Adrenal gland (tissue), 12 donors: ENCODE measurements around the gene C1orf122. TPM values are rescaled to one million over a fixed set of nuclear protein-coding genes. Genes with fewer than 3 reads are reported as not detected.

ENCODE experiments used
- DNase-seq, 7 donors: peaks; one replicate each; pipeline ENCODE4 v3.0.0-alpha.2; 2019 to 2020
- H3K27ac ChIP-seq, 5 donors: fragments of 200-600 bp; sonication (generic) in 4 of 5; 1 replicate in 3 of 5; 2 replicates in 2 of 5; pipeline versions ENCODE4 v1.5.1 to v1.8.0; 2016 to 2020; ENCODE audit warnings: mild to moderate bottlenecking in 1 of 5
- H3K27me3 ChIP-seq: fragments of 200-600 bp; 2 replicates; pipeline ENCODE4 v1.8.0; 2021
- H3K36me3 ChIP-seq, 2 donors: fragments of 200-600 bp; replicated peaks in 1 of 2; 1 replicate in 1 of 2; 2 replicates in 1 of 2; pipeline versions ENCODE4 v1.5.1 to v1.8.0; 2018 to 2022
- H3K4me1 ChIP-seq, 2 donors: fragments of 200-600 bp; replicated peaks in 1 of 2; 1 replicate in 1 of 2; 2 replicates in 1 of 2; pipeline versions ENCODE4 v1.5.1 to v1.8.0; 2018 to 2021
- H3K4me3 ChIP-seq, 4 donors: fragments of 200-600 bp; sonication (generic) in 3 of 4; one replicate each; pipeline ENCODE4 v1.5.1; 2016 to 2018
- H3K9me3 ChIP-seq, 3 donors: fragments of 200-600 bp; sonication (generic) in 1 of 3; replicated peaks in 1 of 3; 1 replicate in 2 of 3; 2 replicates in 1 of 3; pipeline versions ENCODE4 v1.5.1 to v1.8.0; 2016 to 2021
- CTCF ChIP-seq, 6 experiments: fragments of 450-650 bp in 4 of 6; fragments of 200-600 bp in 2 of 6; sonication (generic) in 1 of 6; IDR thresholded peaks; 1 replicate in 5 of 6; 2 replicates in 1 of 6; pipeline versions ENCODE4 v1.5.1 to v1.8.0; 2016 to 2021; ENCODE audit warnings: antibody characterized with exemption in 6 of 6, mild to moderate bottlenecking in 2 of 6, moderate library complexity in 1 of 6
- POLR2A ChIP-seq, 2 donors: fragments of 450-650 bp; IDR thresholded peaks; one replicate each; pipeline ENCODE4 v1.6.1; 2017; ENCODE audit warnings: antibody characterized with exemption in 2 of 2, mild to moderate bottlenecking in 2 of 2, moderate library complexity in 1 of 2
- WGBS, 4 donors: extraction: QIAGEN DNeasy Blood & Tissue Kit in 2 of 4; methylation state at CpG; one replicate each; pipeline versions ENCODE4 v1.1.5 to v1.1.7; 2013 to 2017; 5-methylcytosine and 5-hydroxymethylcytosine counted together
- intact Hi-C, 2 donors: fragments of 100-400 bp; cut with DNase I; formaldehyde crosslinking; loops; one replicate each; pipeline versions ENCODE4 v1.14.1 to v1.15.0; 2022 to 2023
- polyA plus RNA-seq, 3 donors: library from polyadenylated mRNA; stranded (reverse); fragments of 200-250 nt in 2 of 3; fragments of 350-450 nt in 1 of 3; fragmentation: Illumina TruSeq in 1 of 3; extraction: RNeasy Lipid Tissue Mini Kit (QIAGEN cat#74804) in 1 of 3; gene quantifications; one replicate each; pipeline ENCODE4 v1.2.3, GENCODE V29; 2013 to 2014
- total RNA-seq, 9 donors: library from RNA; depleted of rRNA in 4 of 9; stranded (reverse); fragments of >200 nt in 4 of 9; fragments of 120-200 nt in 1 of 9; fragmentation: NEBNext Ultra II Directional in 1 of 9; extraction: Animal tissue kit (Norgen Biotek cat#: 25700) in 1 of 9; gene quantifications; one replicate each; pipeline versions ENCODE4 v1.1.0 to v1.2.4, GENCODE V29; 2013 to 2023
- donor health status: healthy with polysubstance abuse.
- donor health status: Bipolar disorder and iron deficiency.
- donor health status: DM: yes; HTN: yes; CAD: no.
- donor health status: DM: no; HTN: no; CAD: no.
- donor health status: DM: no; HTN: no; CAD: no.
- donor health status: DM: yes; HTN: yes; CAD: no.

The C1orf122 gene
- total and polyA plus RNA-seq, 12 donors = 21.0 to 173 (median 84.7) TPM

GRCh38 chr1:37761416-37762095 lies 46.0 kb upstream of the C1orf122 start:
- H3K27me3 ChIP-seq = peaks cover 49% of the 10 kb centered on the region

GRCh38 chr1:37762516-37762915 lies 45.1 kb upstream of the C1orf122 start:
- no peak overlapping the region for H3K27ac ChIP-seq
- no peak for TF ChIP-seq POLR2A (IDR thresholded peaks at IDR 0.05)
- no peaks in the 10 kb centered on the region for H3K36me3 ChIP-seq
- 46 to 70% (median 59%) methylated on average over 2 of the region's 2 CpGs for WGBS, 4 donors
- H3K4me1 ChIP-seq = no peaks in the 10 kb centered on the region
- no peaks in the 10 kb centered on the region for H3K9me3 ChIP-seq
- H3K4me3 ChIP-seq = no peak overlapping the region
- intact Hi-C loops = no loop called here
- peaks cover 49% of the 10 kb centered on the region for H3K27me3 ChIP-seq
- no peak for DNase-seq

More at GRCh38 chr1:37761416-37762095, 46.0 kb upstream of the C1orf122 start:
- no peaks in the 10 kb centered on the region for H3K36me3 ChIP-seq
- no peak for TF ChIP-seq POLR2A (IDR thresholded peaks at IDR 0.05)
- no peak for TF ChIP-seq CTCF (IDR thresholded peaks at IDR 0.05)
- no peaks in the 10 kb centered on the region for H3K9me3 ChIP-seq
- no peak overlapping the region for H3K4me3 ChIP-seq
- H3K27ac ChIP-seq = no peak overlapping the region
- intact Hi-C loops = no loop called here
- WGBS, 4 donors = 45 to 59% (median 52%) methylated on average over 9 to 68 of the region's 68 CpGs
- no peak for DNase-seq
- no peaks in the 10 kb centered on the region for H3K4me1 ChIP-seq

GRCh38 chr1:37763791-37764413 lies 43.7 kb upstream of the C1orf122 start:
- no peaks in the 10 kb centered on the region for H3K36me3 ChIP-seq
- H3K4me3 ChIP-seq = no peak overlapping the region
- H3K27ac ChIP-seq = no peak overlapping the region
- WGBS, 4 donors = 9 to 52% (median 17%) methylated on average over 4 to 25 of the region's 25 CpGs
- peaks cover 53% of the 10 kb centered on the region for H3K27me3 ChIP-seq
- H3K9me3 ChIP-seq = no peaks in the 10 kb centered on the region
- TF ChIP-seq POLR2A (IDR thresholded peaks at IDR 0.05) (no peak), CTCF (IDR thresholded peaks at IDR 0.05) (no peak)
- intact Hi-C loops = no loop called here
- no peaks in the 10 kb centered on the region for H3K4me1 ChIP-seq
- no peak for DNase-seq

- Histone ChIP-seq H3K36me3 (no peaks in the 10 kb centered on the region), H3K27ac (no peak overlapping the region), H3K9me3 (no peaks in the 10 kb centered on the region), H3K4me1 (no peaks in the 10 kb centered on the region), H3K27me3 (peaks cover 53% of the 10 kb centered on the region), H3K4me3 (no peak overlapping the region)
- TF ChIP-seq POLR2A (IDR thresholded peaks at IDR 0.05) (no peak), CTCF (IDR thresholded peaks at IDR 0.05) (no peak)
- 4 to 9% (median 8%) methylated on average over 17 to 29 of the region's 29 CpGs for WGBS, 4 donors
- intact Hi-C loops = no loop called here
- DNase-seq = peak in 6 of 7 donors; percentile 34 to 59 (median 44)
These were observed 43.2 kb upstream of the C1orf122 start for GRCh38 chr1:37764414-37764825.
